HUES6 (cell line): ENCODE measurements around the gene RAB26.

Experiments used
- H3K27ac ChIP-seq: 2 replicates; pipeline ENCODE4 v1.7.0; 2013; ENCODE audit warnings: low read depth, mild to moderate bottlenecking, low read length, inconsistent platforms
- H3K27me3 ChIP-seq: 2 replicates; pipeline ENCODE4 v1.6.1; 2013; ENCODE audit warnings: low read length; ENCODE audit not compliant: control insufficient read depth, insufficient read depth
- H3K36me3 ChIP-seq: 2 replicates; pipeline ENCODE4 v1.6.1; 2013; ENCODE audit warnings: low read length; ENCODE audit not compliant: control insufficient read depth, insufficient read depth
- H3K4me1 ChIP-seq: 2 replicates; pipeline ENCODE4 v1.6.1; 2013; ENCODE audit warnings: low read length; ENCODE audit not compliant: control insufficient read depth, insufficient read depth
- H3K4me3 ChIP-seq: 2 replicates; pipeline ENCODE4 v1.5.1; 2013; ENCODE audit warnings: low read depth, low read length
- H3K9ac ChIP-seq: one replicate; pipeline ENCODE4 v1.6.1; 2013; ENCODE audit warnings: mild to moderate bottlenecking, low read length
- H3K9me3 ChIP-seq: 2 replicates; pipeline ENCODE4 v1.6.1; 2013; ENCODE audit warnings: low read depth, low read length; ENCODE audit not compliant: control insufficient read depth, insufficient read depth

RAB26 gene

DNA sequence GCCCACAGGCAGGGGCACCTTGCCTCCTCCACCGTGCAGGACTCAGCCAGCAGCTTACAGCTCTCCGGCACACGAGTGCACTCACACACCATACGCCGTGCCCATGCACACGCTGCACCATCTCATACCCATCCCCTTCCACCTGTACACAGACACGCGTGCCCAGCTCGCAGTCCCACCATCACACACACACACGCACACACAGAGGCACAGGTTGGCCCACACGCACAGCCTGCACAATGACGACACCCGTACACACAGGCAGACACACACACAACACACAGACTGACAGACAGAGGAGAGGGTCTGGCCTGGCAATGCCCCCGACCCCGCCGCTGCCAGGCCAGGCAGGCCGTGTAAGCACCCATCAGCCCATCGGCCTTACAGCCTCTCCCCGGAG lies 35.9 kb downstream of the RAB26 start:
- H3K4me3 ChIP-seq: no peak overlapping the region
- no peak overlapping the region for H3K27ac ChIP-seq
- no peak overlapping the region for H3K9ac ChIP-seq
- H3K27me3 ChIP-seq: peaks cover 2% of the 10 kb centered on the region; the same call in 1 of the 2 replicates
- H3K9me3 ChIP-seq: no peaks in the 10 kb centered on the region
- H3K4me1 ChIP-seq: peaks cover 4% of the 10 kb centered on the region; the same call in 1 of the 2 replicates
- no peaks in the 10 kb centered on the region for H3K36me3 ChIP-seq

DNA sequence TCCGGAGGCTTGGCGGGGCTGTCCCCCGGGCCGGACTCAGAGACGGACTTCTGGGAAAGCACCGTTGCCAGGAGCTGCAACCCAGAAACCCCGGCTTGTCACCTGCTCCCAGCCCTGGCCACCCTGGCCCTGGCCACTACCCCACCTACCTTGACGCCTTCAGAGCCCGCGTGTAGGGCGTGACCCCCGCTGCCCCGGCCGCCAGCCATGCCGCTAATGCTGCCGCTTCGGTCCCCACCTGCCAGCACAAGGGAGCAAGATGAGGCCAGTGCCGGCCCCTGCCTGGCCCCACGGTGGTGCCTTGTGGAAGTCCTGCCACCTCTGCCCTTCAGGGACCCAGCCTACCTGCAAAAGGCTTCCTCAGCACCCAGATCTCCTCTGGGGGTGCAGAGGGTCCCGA lies 36.5 kb downstream of the RAB26 start:
- no peak overlapping the region for H3K27ac ChIP-seq
- no peaks in the 10 kb centered on the region for H3K27me3 ChIP-seq
- H3K9ac ChIP-seq: no peak overlapping the region
- H3K4me3 ChIP-seq: no peak overlapping the region
- no peaks in the 10 kb centered on the region for H3K9me3 ChIP-seq
- no peaks in the 10 kb centered on the region for H3K36me3 ChIP-seq
- peaks cover 4% of the 10 kb centered on the region; the same call in 1 of the 2 replicates for H3K4me1 ChIP-seq

DNA sequence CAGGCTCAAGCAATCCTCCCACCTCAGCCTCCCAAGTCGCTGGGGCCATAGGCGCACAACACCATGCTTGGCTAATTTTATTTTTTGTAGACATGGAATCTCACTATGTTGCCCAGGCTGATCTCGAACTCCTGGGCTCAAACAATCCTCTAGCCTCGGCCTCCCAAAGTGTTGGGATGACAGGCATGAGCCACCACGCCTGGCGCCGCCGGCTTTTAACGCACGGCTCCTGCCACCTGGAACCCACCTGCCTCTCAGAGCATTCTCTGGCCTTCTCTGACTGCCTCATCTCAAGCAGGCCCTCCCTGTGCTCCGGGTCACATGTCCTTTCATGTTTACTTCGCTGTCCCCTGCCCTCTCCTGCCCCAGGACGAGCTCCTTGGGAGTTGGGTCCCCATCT lies 37.6 kb downstream of the RAB26 start:
- H3K4me3 ChIP-seq: no peak overlapping the region
- no peaks in the 10 kb centered on the region for H3K36me3 ChIP-seq
- no peak overlapping the region for H3K9ac ChIP-seq

DNA sequence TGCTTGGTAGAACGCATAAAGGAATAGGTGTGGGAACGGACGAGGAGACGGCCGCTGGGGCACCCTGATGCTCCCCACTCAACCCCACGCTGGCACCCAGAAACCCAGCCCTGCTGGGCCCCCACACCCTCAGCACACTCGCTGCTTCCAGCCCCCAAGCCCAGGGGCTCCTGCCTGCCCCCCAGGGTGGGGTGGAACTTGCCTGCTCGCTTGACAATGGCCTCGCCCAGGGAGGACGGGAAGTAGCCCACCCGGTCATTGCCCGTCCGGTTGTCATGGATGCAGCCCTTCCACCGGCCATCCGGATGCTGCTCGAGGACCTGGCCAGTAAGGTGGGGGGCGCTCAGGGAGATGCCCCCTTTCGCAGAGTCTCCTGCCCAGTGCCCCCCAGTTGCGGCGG lies 38.1 kb downstream of the RAB26 start:
- Histone ChIP-seq H3K9ac (no peak overlapping the region), H3K27me3 (no peaks in the 10 kb centered on the region), H3K4me1 (peaks cover 4% of the 10 kb centered on the region; the same call in 1 of the 2 replicates), H3K4me3 (no peak overlapping the region), H3K27ac (no peak overlapping the region), H3K9me3 (no peaks in the 10 kb centered on the region), H3K36me3 (no peaks in the 10 kb centered on the region)

More for the DNA sequence above, 37.6 kb downstream of the RAB26 start:
- Histone ChIP-seq H3K27ac (no peak overlapping the region), H3K9me3 (no peaks in the 10 kb centered on the region), H3K4me1 (peaks cover 4% of the 10 kb centered on the region; the same call in 1 of the 2 replicates), H3K27me3 (no peaks in the 10 kb centered on the region)

DNA sequence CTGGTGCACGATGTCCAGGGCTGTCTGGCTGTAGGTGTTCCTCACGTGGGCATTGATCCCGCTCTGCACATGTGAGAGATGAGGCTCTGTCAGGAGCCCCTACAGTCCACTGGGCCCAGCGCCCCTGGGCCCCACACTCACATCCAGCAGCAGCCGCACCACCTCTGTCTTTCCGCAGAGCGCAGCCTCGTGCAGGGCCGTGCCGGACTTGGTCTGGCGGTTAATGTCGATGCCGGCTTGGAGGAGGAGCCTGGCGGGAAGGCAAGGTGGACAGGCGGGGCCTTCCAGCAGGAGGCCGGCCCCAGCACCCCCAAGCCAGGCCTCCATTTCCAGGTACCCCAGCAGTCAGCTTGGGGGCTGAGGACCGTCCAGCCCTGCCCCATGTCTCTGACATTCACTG lies 38.8 kb downstream of the RAB26 start:
- Histone ChIP-seq H3K27ac (no peak overlapping the region), H3K4me3 (no peak overlapping the region), H3K27me3 (no peaks in the 10 kb centered on the region), H3K36me3 (no peaks in the 10 kb centered on the region), H3K4me1 (no peaks in the 10 kb centered on the region), H3K9me3 (no peaks in the 10 kb centered on the region), H3K9ac (no peak overlapping the region)

DNA sequence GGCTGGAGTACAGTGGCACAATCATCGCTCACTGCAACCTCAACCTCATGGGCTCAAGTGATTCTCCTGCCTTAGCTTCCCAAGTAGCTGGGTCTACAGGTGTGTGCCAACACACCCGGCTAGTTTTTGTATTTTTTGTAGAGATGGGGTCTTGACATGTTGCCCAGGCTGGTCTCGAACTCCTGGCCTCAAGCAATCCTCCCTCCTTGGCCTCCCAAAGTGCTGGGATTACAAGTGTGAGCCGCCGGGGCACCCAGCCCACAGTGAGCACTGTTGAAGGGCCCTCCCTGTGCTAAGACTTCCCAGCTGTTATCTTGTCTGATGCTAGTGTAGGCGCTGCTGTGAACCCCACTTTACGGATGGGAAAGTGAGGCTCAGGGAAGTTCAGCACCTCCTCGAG lies 40.0 kb downstream of the RAB26 start:
- Histone ChIP-seq H3K36me3 (no peaks in the 10 kb centered on the region), H3K9me3 (no peaks in the 10 kb centered on the region), H3K4me1 (no peaks in the 10 kb centered on the region), H3K9ac (no peak overlapping the region), H3K27me3 (no peaks in the 10 kb centered on the region), H3K4me3 (no peak overlapping the region), H3K27ac (no peak overlapping the region)

DNA sequence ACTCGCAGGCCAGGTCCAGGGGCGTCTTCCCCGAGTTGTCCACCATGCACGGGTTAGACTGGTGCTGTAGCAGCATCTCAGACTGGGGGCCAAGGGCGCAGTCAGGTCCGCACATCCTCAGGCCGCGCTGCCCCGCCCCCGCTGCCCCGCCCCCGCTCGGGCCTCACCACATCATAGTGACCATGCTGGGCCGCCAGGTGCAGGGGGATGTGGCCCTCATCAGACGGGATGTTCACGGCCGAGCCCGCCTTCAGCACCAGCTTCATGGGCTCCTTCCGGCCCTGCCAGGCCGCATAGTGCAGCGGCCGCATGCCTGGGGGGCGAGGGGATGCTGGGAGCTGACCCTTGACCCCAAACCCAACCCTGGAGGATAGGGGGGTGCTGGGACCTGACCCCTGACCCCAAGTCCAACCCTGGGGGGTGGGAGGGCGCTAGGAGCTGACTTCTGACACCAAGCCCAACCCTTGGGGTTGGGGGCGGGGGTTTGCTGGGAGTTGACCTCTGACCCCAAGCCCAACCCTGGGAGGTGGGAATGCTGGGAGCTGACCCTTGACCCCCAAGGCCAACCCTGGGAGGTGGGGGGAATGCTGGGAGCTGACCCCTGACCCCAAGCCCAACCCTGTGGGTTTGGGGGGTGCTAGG lies 40.9 kb downstream of the RAB26 start:
- Histone ChIP-seq H3K4me1 (no peaks in the 10 kb centered on the region), H3K27ac (no peak overlapping the region), H3K4me3 (no peak overlapping the region), H3K9ac (no peak overlapping the region), H3K36me3 (no peaks in the 10 kb centered on the region), H3K9me3 (no peaks in the 10 kb centered on the region), H3K27me3 (peaks cover 6% of the 10 kb centered on the region; the same call in 1 of the 2 replicates)

DNA sequence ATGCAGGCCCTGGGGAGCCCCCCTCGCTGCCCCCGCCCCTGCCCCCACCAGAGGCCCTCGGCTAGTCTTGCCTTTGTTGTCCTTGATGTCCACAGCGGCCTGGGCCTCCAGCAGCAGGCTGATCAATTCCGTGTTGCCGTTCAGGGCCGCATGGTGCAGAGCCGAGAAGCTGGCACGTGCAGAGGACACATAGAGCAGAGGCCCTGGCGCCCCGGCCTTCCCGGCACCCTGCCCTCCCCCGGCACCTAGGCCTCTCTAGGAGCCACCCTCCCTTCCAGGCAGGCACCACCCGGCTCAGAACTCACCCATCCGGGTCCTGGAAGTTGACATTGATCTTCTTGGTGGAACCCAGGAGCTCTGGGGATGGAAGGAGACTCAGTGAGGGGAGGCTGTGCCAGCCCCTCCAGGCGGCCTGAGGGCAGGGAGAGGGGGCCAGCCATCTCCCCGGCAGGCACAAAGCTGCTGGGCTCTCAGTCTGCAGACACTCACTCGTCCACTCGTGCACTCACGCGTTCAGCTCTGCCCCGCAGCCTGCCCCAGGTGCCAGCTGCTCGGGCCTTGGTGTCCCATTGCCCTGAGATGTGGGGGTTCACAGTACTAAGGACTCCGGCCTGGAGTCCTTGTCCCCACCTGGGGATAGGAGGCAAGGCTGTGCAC lies 41.7 kb downstream of the RAB26 start:
- no peaks in the 10 kb centered on the region for H3K9me3 ChIP-seq
- H3K9ac ChIP-seq: peak overlapping the region; percentile 24
- no peak overlapping the region for H3K27ac ChIP-seq
- H3K4me1 ChIP-seq: no peaks in the 10 kb centered on the region
- no peaks in the 10 kb centered on the region for H3K36me3 ChIP-seq
- H3K27me3 ChIP-seq: peaks cover 13% of the 10 kb centered on the region; the same call in 1 of the 2 replicates
- no peak overlapping the region for H3K4me3 ChIP-seq

DNA sequence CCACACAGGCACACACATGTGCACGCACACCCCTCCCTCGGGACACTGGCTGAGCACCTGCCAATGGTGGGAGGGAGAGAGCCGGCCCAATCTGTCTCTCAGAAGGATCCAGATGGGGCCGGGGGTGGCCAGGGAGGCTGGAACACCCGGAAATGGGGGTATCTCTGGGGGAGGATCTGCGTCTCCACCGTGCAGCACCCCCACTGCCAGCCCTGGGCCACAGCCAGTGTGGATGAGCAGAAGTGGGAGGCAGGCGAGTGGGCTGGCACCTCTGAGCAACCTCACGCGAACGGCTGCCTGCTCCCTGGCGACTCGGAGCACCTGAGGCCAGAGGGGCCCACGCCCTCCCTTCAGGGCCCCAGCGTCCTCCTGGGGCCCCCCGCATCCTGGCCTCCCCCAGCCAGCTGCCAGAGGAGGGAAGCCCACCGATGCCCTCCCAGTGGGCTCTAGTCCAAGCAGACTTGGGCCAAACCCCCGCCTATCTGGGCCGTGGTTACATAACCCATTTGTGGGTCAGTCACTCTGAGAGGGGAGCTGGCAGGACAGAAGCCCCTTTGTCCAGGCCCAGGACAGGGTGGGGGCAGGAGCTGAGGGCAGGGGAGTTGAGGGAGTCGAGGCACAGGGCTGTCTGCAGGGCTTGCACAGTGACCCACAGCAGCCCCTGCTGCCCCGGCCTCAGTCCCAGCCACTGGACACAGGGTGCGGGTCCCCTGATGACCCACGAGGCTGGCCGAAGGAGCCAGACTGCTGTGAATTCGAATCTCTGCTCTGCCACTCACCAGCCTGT lies 42.4 kb downstream of the RAB26 start:
- no peak overlapping the region for H3K27ac ChIP-seq
- H3K36me3 ChIP-seq: no peaks in the 10 kb centered on the region
- no peak overlapping the region for H3K4me3 ChIP-seq
- H3K9ac ChIP-seq: no peak overlapping the region
- no peaks in the 10 kb centered on the region for H3K4me1 ChIP-seq
- no peaks in the 10 kb centered on the region for H3K9me3 ChIP-seq
- peaks cover 21% of the 10 kb centered on the region for H3K27me3 ChIP-seq

DNA sequence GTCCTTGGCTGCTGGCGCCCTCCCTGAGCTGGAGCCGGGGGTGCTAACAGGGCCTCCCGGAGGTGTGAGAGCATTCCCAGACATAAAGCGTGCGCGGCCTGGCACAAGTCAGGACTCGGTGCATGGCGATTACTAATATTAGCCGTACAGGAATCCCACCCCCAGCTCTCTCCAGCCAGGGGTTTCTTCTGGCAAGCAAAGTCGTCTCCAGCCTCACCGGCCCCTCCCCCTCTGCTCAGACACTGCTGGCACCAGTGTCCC lies 43.0 kb downstream of the RAB26 start:
- no peak overlapping the region for H3K4me3 ChIP-seq
- H3K36me3 ChIP-seq: no peaks in the 10 kb centered on the region
- H3K27ac ChIP-seq: no peak overlapping the region
- no peak overlapping the region for H3K9ac ChIP-seq
- peaks cover 22% of the 10 kb centered on the region for H3K27me3 ChIP-seq
- H3K4me1 ChIP-seq: no peaks in the 10 kb centered on the region
- no peaks in the 10 kb centered on the region for H3K9me3 ChIP-seq

DNA sequence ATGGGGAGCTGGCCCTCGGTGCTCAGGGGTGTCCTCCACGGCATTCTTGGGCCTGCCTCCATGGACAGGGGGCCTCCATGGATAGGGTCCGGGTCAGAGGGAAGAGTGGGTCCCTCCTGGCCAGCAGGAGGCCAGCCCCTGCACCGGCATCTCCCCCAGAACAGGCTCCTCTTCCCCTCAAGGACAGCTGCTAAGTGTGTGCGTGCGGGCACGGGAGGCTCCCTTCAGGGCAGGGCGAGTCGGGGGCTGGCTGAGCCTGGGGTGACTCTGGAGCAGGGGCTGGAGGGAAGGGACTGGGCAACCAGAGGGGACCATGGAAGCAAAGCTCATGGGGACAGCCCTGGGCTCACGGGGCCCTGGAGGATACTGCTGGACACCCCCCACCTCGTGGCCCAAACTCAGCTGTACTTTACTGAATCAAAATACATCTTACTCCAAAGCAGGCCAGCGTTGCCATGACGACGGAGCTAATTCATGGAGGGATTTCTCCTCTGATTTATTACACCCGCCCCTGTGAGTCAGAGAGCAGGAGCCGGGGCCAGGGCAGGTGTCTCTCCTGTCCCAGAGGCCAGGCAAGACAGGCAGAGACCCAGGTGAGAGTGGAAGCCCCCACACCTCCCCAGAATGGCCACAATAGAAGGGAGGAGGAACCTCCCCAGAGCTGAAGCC lies 45.9 kb downstream of the RAB26 start:
- H3K36me3 ChIP-seq: no peaks in the 10 kb centered on the region
- H3K4me3 ChIP-seq: no peak overlapping the region
- H3K4me1 ChIP-seq: no peaks in the 10 kb centered on the region
- H3K27ac ChIP-seq: no peak overlapping the region
- no peaks in the 10 kb centered on the region for H3K9me3 ChIP-seq
- peaks cover 48% of the 10 kb centered on the region for H3K27me3 ChIP-seq
- no peak overlapping the region for H3K9ac ChIP-seq
